ENCODE data around the gene MICAL2. TPM values are rescaled to one million over a fixed set of nuclear protein-coding genes. Genes with fewer than 3 reads are reported as not detected.

Gene MICAL2
- polyA plus RNA-seq, 3 donors = 7.9 to 13.2 (median 9.8) TPM

DNA sequence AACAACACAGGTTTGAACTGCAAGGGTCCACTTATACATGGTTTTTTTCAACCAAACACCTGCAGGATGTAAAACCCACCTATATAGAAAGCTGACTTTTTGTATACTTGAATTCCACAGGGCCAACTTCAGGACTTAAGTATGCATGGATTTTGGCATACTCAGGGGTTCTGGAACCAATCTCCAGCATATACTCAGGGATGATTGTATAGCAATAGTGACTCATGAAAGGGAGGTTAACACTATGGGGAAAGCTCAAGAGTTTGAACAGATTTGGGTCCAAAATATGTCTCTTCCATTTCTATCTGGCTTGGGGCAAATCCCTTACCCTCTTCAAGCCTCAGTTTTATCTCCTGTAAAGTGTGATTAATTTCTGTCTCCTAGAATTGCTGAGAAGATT, 94.9 kb downstream of the MICAL2 start:
- no peak overlapping the region for H3K27ac ChIP-seq (ENCODE audit: low read depth, low read length)

DNA sequence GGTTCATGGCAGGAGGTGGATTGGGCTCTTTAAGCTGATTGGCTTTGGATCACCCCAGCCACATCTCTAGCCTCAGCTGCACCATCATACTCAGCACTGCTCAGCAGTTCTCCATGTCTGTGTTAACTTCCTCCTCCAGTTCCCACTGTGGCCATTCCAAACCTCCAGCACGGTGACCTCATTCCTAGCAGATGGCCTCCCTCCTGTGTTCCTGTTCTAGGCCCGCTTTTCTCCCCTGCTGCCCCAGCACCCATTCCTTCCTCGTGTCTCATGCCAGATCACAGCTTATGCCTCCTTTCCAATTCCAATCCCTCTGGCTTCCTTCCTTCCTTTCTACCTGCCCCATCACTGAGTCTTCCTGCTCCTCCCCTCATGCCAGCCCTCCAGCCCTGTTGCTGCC, 96.1 kb downstream of the MICAL2 start:
- no peak overlapping the region for H3K27ac ChIP-seq (ENCODE audit: low read depth, low read length)

DNA sequence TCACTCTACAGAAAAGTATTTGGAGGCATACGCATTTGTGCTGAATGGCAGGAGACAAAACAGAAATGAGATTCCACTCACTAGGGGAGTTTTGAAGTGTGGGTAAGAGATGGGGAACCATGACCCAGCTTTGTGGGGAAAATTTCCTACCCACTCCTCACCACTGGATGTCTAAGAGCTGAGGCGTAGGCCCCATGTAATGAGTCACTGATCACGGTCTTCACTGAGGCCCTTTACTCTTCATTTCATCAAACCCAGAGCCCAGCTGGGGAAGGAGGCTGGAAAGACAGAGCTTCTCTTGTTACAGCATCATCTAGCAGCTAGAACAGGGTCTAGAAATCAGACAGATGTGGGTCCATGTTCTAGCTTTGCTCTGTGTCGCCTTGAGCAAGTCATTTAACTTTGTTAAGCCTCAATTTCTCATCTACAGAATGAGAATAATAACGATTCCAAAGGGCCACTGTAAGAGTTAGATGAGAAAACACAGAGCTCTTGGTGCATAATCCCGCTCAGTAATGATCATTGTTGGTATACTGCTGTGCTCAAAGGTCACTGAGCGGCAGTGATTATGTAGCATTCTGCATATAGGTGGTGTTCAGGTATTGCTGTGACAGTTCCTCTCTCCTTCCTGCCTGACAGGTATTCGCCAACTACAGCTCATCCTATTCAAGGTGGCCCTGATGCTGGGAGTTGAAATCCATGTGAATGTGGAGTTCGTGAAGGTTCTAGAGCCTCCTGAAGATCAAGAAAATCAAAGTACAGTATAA, 97.2 kb downstream of the MICAL2 start:
- H3K27ac ChIP-seq (ENCODE audit: low read depth, low read length) = no peak overlapping the region
- WGBS, 3 donors = 84 to 94% (median 90%) methylated on average over 9 of the region's 9 CpGs

More for the DNA sequence above, 96.1 kb downstream of the MICAL2 start:
- WGBS, 3 donors = 61 to 90% (median 72%) methylated on average over 3 of the region's 3 CpGs

DNA sequence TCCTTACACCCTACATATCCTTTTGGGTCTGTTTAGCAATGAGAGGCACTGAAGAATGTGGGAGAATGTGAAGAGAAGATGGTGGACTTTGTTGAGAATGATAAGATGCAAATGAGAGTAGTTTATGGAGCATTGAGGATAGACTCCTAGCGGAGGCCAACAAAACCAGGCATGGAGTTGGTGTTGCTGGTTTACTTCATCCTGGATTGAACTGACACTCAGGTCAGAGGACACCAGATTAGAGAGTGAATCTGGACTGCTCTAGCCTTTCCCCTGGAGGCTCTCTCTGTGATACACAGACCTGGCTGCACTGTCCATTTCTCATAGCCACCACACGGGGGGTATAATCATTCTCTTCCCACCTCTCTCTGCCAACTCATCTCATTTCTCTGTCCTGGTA, 98.7 kb downstream of the MICAL2 start:
- no peak overlapping the region for H3K27ac ChIP-seq (ENCODE audit: low read depth, low read length)
- WGBS, 3 donors = 95% methylated on average over 2 of the region's 2 CpGs

DNA sequence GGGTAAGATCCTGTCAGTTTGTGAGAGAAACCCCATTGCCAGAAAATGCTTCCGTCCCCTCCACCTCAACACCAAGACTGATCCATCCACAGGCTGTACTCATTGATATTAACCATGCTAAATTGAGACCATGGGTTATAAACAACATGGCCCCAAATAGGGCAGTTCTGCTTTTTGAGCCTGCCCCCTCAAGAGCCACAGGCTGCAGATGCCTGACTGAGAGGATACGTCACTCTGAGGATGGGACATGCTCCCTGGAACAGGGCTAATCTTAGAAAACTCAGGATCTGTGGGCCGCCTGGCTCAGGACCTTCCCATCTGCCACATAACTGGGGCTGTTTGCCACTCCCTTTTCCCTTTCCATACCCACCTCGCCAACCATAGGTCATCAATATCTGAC, 99.8 kb downstream of the MICAL2 start:
- no peak overlapping the region for H3K27ac ChIP-seq (ENCODE audit: low read depth, low read length)
- 96 to 99% (median 98%) methylated on average over 4 of the region's 4 CpGs for WGBS, 3 donors

DNA sequence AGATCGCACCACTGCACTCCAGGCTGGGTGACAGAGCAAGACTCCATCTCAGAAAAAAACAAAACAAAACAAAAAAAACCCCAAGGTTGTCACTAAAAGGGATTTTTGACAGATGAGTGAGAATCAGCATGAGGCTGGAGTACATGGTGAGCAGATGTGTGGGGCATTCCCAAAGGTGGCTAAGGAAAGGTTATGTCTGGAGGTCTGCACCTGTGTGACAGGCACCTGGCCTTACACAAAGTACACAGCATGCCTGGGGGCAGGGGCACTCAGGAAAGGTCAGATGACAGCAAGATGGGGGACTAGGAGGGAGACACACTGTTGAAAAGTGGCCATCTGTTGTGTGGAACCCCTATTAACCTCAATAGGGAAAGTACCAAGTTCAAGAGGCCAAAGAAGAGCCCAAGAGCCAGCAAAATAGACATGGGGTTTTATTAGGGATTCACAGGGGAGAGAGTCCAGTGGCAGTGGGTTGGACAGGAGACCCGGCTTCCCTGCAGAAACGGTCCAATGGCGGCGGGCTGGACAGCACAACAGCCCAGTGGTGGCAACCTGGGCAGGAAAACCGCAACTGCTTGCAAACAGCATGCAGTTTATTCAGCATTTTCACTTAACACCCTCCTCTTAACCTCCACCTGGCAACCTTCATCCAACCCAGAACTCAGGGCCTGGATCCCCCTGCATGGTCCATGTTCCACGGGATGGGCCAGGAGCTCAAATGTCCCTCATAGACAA, 101.1 kb downstream of the MICAL2 start:
- H3K27ac ChIP-seq (ENCODE audit: low read depth, low read length) = no peak overlapping the region
- WGBS, 3 donors = 94 to 100% (median 97%) methylated on average over 7 of the region's 7 CpGs

DNA sequence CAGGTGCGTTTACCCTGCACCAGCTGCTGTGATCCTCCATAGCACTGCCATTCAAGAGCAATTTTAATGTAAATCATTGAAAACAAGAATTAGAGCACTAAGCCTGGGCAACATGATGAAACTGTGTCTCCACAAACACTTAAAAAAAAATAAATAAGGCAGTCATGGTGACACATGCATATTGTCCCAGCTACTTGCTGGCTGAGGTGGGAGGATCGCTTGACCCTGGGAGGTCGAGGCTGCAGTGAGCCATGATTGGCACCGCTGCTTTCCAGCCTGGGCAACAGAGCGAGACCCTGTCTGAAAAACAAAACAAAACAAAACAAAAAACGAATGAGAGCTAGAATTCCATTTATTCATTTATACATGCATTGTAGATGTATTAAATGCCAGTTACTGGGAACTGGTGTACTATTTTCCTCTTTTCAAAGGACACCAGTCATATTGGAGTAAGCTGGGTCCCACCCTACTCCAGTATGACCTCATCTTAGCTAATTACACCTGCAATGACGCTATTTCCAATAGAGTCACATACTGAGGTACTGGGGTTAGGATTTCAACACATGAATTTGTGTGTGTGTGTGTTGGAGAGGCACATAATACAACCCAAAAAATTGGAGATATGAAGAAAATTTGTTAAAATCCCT, 101.9 kb downstream of the MICAL2 start:
- no peak overlapping the region for H3K27ac ChIP-seq (ENCODE audit: low read depth, low read length)
- 93 to 96% (median 95%) methylated on average over 7 of the region's 7 CpGs for WGBS, 3 donors

DNA sequence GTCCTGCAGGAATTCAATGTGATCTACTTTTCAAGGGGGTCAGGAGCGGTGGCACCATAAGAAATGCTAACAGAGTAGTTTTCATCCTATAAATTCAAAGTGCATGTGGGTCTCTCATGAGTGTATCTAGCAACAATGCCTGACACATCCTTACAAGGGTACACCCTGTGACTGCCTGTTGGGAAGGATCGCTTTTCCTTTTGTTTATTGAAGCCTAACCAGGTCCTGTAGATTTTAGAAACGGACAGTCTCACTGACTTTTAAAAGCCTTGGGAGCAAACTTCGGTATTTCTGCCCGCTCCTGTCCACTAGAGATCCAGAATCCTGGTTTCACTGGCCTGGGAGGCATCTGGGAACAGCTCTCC, 102.4 kb downstream of the MICAL2 start:
- WGBS, 3 donors = 80 to 97% (median 97%) methylated on average over 5 of the region's 5 CpGs
- H3K27ac ChIP-seq (ENCODE audit: low read depth, low read length) = no peak overlapping the region

DNA sequence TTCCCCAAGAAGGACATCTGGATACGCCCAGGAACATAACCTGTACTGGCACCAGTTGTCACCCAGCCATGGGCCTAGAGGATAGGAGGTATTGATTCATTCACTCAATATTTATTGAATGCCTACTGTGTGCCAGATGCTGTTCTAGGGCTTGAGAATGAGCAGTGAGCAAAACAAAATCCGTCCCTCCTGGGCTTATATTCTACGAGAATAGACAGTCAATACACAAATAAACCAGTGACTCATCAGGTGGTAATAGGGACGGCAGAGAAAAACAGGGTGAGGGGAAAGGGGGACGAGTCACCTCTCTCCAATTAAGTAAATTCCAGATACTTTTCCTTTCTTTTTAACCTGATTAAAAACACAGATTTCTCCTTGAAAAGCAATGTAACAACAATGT, 103.5 kb downstream of the MICAL2 start:
- no peak overlapping the region for H3K27ac ChIP-seq (ENCODE audit: low read depth, low read length)
- 77 to 89% (median 84%) methylated on average over 5 of the region's 5 CpGs for WGBS, 3 donors

DNA sequence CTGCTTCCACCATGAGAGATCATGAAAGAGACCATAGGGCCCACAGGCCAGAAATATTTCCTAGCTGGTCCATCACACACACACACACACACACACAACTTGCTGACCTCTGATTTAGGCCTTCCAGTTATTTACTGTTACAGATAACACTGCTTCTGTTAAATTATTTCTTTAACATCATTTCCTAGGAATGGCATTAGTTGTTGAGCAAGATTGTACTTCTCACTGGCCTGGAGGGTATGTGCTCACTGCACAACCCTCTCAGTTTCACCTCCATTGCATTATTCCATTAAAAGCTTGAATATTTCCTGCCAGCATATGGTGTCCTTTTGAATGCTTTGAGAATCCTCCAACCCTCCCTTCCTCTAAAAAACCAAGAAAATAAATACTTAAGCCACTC, 104.4 kb downstream of the MICAL2 start:
- no peak overlapping the region for H3K27ac ChIP-seq (ENCODE audit: low read depth, low read length)

DNA sequence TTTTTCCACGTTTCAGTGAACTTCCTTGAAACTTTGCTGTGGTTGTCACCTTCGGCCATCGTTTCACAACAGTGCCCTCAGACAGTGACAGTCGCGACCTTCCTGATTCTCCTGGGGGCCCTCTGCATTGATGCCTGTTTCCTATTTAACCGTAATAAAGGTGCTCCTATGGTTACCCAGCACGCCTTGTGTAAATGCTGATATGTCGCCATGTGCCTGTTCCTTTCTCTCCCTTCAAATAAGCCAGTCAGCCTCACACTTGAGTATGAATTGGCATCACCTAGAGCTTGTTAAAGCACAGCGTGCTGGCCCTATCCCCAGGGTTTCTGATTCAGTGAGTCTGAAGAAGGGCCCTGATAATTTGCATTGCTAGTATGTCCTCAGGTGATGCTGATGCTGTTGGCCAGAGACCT, 104.8 kb downstream of the MICAL2 start:
- no peak overlapping the region for H3K27ac ChIP-seq (ENCODE audit: low read depth, low read length)
- 57 to 82% (median 60%) methylated on average over 9 of the region's 9 CpGs for WGBS, 3 donors

DNA sequence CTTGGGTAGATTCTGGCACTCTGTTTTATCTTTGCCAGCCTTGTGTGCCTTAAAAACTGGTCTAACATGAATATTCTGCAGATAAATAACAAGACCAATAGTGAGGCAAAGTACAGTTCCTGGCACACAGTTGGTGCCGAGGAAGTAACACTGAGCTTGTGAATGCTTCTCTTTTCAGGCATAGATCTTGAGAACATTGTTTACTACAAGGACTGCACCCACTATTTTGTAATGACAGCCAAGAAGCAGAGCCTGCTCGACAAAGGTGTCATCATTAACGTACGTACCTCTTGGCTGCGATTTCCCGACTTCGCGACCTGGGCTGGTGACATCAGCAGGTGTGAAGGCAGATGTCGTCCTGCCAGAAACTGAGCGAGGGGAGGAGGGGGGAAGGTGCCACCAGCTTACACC, 105.7 kb downstream of the MICAL2 start:
- H3K27ac ChIP-seq (ENCODE audit: low read depth, low read length) = no peak overlapping the region

DNA sequence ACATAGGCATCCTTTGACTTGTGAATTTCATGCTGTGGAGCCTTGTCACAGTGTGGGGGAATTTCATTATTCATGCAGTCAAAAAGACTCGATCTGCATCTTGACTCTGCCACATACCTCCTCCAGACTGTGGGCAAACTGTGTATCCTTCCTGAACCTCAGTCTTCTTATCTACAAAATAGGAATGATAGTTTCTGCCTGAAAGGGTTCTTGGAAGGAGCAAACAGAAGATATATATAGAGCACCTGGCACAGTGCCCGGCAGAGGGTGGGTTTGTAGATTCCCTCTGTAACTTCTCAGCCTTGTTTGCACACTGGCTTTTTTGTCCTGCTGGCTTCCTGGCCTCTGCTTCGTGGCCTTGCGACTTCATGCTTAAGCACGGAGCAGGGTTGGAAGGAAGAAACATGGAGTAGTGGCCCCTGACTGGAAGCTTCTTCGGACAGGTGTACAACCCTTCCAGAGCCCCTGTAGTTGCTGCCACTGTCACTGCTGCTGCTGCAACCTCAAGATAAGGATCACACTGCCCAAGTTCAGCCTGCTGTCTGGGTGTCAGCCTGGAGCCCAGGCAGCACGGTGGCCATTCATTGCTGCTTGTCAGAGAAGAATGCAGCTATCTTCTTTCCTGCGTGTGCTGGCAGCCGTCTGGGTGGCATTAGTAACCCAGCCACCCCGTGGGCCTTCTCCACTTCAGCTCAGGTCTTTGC, 106.4 kb downstream of the MICAL2 start:
- H3K27ac ChIP-seq (ENCODE audit: low read depth, low read length) = no peak overlapping the region
- WGBS, 3 donors = 15 to 50% (median 44%) methylated on average over 10 of the region's 10 CpGs

More for the DNA sequence above, 105.7 kb downstream of the MICAL2 start:
- WGBS, 3 donors = 49 to 77% (median 73%) methylated on average over 10 of the region's 10 CpGs

DNA sequence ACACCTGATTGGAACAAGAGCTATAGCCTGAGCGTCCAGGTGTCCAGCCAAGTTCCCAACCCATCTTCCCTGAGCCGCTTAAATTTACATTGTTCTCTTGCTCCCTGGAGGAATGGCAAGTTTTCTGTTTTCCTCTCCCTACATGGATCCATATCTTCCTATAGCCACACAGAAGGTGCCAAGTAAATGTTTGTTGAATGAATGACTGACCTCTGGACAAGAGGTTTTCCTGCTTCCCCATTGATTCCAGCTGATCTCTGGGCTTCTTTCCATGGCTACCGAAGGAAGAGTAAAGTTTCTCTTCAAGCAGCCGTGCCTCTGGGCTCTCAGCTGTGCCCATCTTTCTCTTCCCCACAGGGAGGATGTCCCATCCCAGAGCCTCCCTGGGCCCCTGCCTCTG, 107.5 kb downstream of the MICAL2 start:
- 81 to 96% (median 93%) methylated on average over 4 of the region's 4 CpGs for WGBS, 3 donors
- H3K27ac ChIP-seq (ENCODE audit: low read depth, low read length) = no peak overlapping the region

DNA sequence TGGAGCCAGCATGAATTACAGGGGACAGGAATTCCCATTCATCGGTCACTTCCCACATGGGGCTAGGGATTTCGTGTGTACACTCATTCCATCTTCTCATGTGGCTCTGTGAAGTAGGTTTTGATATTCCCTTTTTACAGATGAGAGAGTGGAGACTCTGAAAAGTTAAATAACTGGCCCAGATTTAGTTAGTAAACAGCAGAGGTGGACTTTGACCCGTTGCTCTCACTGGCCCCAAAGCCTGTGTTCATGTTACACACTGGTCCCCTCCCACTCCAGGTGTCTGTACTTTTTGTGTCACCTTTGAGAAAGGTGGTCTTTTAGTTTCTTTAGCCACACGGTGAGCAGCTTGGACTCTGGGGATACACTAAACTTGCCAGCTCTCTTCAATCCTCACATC, 108.5 kb downstream of the MICAL2 start:
- WGBS, 3 donors = 42 to 88% (median 74%) methylated on average over 4 of the region's 4 CpGs

DNA sequence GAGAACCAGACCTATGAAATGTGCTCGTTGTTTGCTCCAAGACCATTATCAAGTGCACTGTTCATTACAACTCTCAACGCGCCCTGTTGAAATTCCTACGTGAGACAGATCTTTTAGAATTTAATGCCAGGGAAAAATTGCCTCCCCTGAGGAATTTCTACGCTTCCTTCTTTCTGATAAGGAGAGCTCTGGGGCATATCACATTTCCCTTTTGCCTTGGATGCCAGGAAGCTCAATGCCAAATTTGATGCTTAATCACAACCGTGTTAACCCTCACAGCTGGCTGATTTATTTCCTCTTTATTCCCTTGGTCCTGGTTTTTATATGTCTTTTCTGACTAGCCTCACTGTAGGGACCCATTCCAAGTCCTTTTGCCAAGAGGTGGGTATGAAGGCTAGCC, 109.4 kb downstream of the MICAL2 start:
- 26 to 53% (median 50%) methylated on average over 6 of the region's 6 CpGs for WGBS, 3 donors

More for the DNA sequence above, 108.5 kb downstream of the MICAL2 start:
- H3K27ac ChIP-seq (ENCODE audit: low read depth, low read length) = no peak overlapping the region

DNA sequence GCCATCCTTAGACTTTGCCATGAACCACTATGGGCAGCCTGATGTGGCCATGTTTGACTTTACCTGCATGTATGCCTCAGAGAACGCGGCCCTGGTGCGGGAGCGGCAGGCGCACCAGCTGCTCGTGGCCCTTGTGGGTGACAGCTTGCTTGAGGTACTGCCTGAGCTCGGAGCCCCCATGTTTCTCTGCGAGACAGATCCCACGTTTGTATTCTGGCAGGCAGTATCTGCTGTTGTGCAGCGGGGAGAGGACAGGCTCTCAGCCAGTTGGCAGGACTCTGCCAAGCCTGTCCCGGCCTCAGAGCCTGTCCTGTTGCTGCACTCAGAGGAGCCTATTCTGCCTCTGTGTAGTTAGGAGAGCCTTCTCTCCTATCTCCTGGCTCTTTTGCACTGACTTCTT, 109.9 kb downstream of the MICAL2 start:
- H3K27ac ChIP-seq (ENCODE audit: low read depth, low read length) = no peak overlapping the region
- WGBS, 3 donors = 29 to 58% (median 57%) methylated on average over 11 of the region's 11 CpGs

More for the DNA sequence above, 109.4 kb downstream of the MICAL2 start:
- no peak overlapping the region for H3K27ac ChIP-seq (ENCODE audit: low read depth, low read length)

DNA sequence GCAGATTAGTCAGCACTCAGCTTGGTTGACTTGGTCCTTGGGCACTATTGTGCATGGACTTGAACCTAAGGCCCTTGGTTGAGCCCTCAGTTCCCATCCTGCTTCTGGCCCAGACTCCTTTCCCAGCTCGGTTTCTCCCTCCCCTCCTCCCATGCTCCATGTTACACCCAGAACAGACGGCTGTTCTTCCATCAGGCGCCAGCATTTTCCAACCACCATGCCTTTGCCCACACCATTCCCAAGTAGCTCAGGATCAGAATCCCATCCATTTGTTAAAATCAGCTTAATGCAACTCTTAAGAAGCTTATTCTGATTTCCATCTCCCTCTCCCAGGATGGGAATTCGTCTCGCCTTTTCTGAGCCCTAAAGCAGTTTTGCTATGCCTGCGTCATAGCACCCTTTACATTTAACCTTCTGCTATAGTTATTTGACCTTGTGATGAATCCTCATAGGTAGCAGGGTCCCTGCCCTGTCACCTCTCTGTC, 110.7 kb downstream of the MICAL2 start:
- no peak overlapping the region for H3K27ac ChIP-seq (ENCODE audit: low read depth, low read length)
- WGBS, 3 donors = 97 to 98% (median 98%) methylated on average over 6 of the region's 6 CpGs

All from adipose tissue (tissue), 3 donors.